ENCODE data around the gene RAB7B. TPM values are rescaled to one million over a fixed set of nuclear protein-coding genes. Genes with fewer than 3 reads are reported as not detected.

Gene RAB7B
- total RNA-seq, 1 donor from 2014 or later = 6.3 TPM

Other genes starting within 250 kb of the RAB7B start
- 4.7 TPM for gene RAB29, start 227.9 kb downstream of the RAB7B start, total RNA-seq
- 12.0 TPM for gene SLC41A1, start 190.2 kb downstream of the RAB7B start, total RNA-seq
- gene PM20D1, start 153.3 kb downstream of the RAB7B start, total RNA-seq = not detected
- gene SLC26A9, start 59.9 kb downstream of the RAB7B start, total RNA-seq = not detected
- 0.52 TPM for gene CTSE, start 20.5 kb upstream of the RAB7B start, total RNA-seq
- 3.1 TPM for gene RHEX, start 49.8 kb upstream of the RAB7B start, total RNA-seq
- 0.52 TPM for gene AVPR1B, start 114.0 kb upstream of the RAB7B start, total RNA-seq
- 1.0 TPM for gene FAM72A, start 199.4 kb upstream of the RAB7B start, total RNA-seq
- 62.1 TPM for gene SRGAP2, start 200.1 kb upstream of the RAB7B start, total RNA-seq